HCT116 (cell line): ENCODE data around the gene ARHGEF25. TPM values are rescaled to one million over a fixed set of nuclear protein-coding genes. Genes with fewer than 3 reads are reported as not detected.

Experiments used
- ATAC-seq: fragments of 200-7000 bp; cut with Tn5 transposase; 2 replicates; pipeline ENCODE4 v1.9.1; 2020; ENCODE audit warnings: mild to moderate bottlenecking, moderate library complexity
- BruUV-seq: library from RNA; stranded (reverse); fragments of 400-500 nt; replicated peaks from 2 replicates; lab custom pipeline; 2021; lab: Mats Ljungman, UMichigan
- CTCF ChIA-PET: fragments of 300-600 bp; sonication (Branson Sonifier 250); formaldehyde crosslinking; loops from one replicate; lab custom pipeline; 2021; ENCODE audit warnings: antibody characterized with exemption; lab: Charles Lee
- POLR2A ChIA-PET: fragments of 300-600, 350-600 bp; sonication (Branson Sonifier 250); formaldehyde crosslinking; loops from one replicate; lab custom pipeline; 2021; ENCODE audit warnings: antibody characterized with exemption; lab: Charles Lee
- RAD21 ChIA-PET, 2 experiments: fragments of 300-600 bp; sonication (Branson Sonifier 250); formaldehyde crosslinking; loops; one replicate each; lab custom pipeline; 2023; ENCODE audit warnings: low total read pairs in 2 of 2; ENCODE audit not compliant: uncharacterized antibody in 2 of 2, unreplicated experiment in 2 of 2, low non-redundant PET in 1 of 2; lab: Charles Lee
- DNase-seq: peaks from one replicate; pipeline ENCODE4 v3.0.0-alpha.2; 2010; ENCODE audit warnings: low read depth, low spot score
- H2AFZ ChIP-seq: fragments of 200-600 bp; shearing (Covaris generic), sonication (generic); 2 replicates; pipeline ENCODE4 v1.6.1; 2017; ENCODE audit warnings: low read depth, mixed run types, mixed read lengths, antibody characterized with exemption, low read length; ENCODE audit not compliant: poor library complexity, severe bottlenecking
- H3K27ac ChIP-seq: 2 replicates; pipeline ENCODE4 v1.5.1; 2012; ENCODE audit warnings: low read depth, low read length
- H3K27me3 ChIP-seq: fragments of 200-600 bp; sonication (generic); 2 replicates; pipeline ENCODE4 v1.6.1; 2016; ENCODE audit warnings: mixed run types, low read length, mixed read lengths; ENCODE audit not compliant: insufficient read depth
- H3K36me3 ChIP-seq, 2 experiments: fragments of 200-500 bp in 1 of 2; fragments of 200-600 bp in 1 of 2; sonication (Bioruptor generic) in 1 of 2; sonication (generic) in 1 of 2; 2 replicates each; pipeline versions ENCODE4 v1.5.1 to v1.6.1; 2014 to 2016; ENCODE audit warnings: low read length in 2 of 2, inconsistent platforms in 1 of 2, mixed read lengths in 1 of 2, mixed run types in 1 of 2; ENCODE audit not compliant: insufficient read depth in 2 of 2, control insufficient read depth in 1 of 2
- H3K4me1 ChIP-seq, 2 experiments: fragments of 200-600 bp in 1 of 2; sonication (generic) in 1 of 2; 2 replicates each; pipeline versions ENCODE4 v1.5.1 to v1.6.1; 2012 to 2017; ENCODE audit warnings: low read length in 2 of 2, inconsistent platforms in 1 of 2, mild to moderate bottlenecking in 1 of 2, mixed read lengths in 1 of 2, mixed run types in 1 of 2, moderate library complexity in 1 of 2; ENCODE audit not compliant: insufficient read depth in 2 of 2, control insufficient read depth in 1 of 2
- H3K4me2 ChIP-seq: fragments of 200-600 bp; sonication (generic); 2 replicates; pipeline ENCODE4 v1.6.1; 2017; ENCODE audit warnings: mixed run types, low read length, mixed read lengths
- H3K4me3 ChIP-seq, 2 experiments: fragments of 200-600 bp in 1 of 2; sonication (generic) in 1 of 2; replicated peaks in 1 of 2; 2 replicates each; pipeline ENCODE4 v1.5.1; 2011 to 2016; ENCODE audit warnings: low read length in 2 of 2, control low read depth in 1 of 2, low read depth in 1 of 2, mild to moderate bottlenecking in 1 of 2, mixed read lengths in 1 of 2, mixed run types in 1 of 2
- H3K79me2 ChIP-seq: fragments of 200-600 bp; sonication (generic); 2 replicates; pipeline ENCODE4 v1.6.1; 2017; ENCODE audit warnings: mild to moderate bottlenecking, mixed run types, low read length, moderate library complexity, mixed read lengths; ENCODE audit not compliant: insufficient read depth
- H3K9ac ChIP-seq: fragments of 200-600 bp; sonication (generic); 2 replicates; pipeline ENCODE4 v1.6.1; 2016; ENCODE audit warnings: low read length, mixed read lengths
- H3K9me2 ChIP-seq: fragments of 200-600 bp; sonication (generic), shearing (Covaris generic); 2 replicates; pipeline ENCODE4 v1.6.1; 2017; ENCODE audit warnings: mixed run types, mild to moderate bottlenecking, moderate library complexity; ENCODE audit not compliant: insufficient read depth
- H3K9me3 ChIP-seq, 2 experiments: fragments of 200-500 bp in 1 of 2; fragments of 200-600 bp in 1 of 2; sonication (Bioruptor generic) in 1 of 2; sonication (generic) in 1 of 2; 2 replicates each; pipeline ENCODE4 v1.6.1; 2014 to 2017; ENCODE audit warnings: low read length in 2 of 2, mixed read lengths in 2 of 2, inconsistent platforms in 1 of 2, low read depth in 1 of 2, mild to moderate bottlenecking in 1 of 2, mixed run types in 1 of 2, moderate library complexity in 1 of 2; ENCODE audit not compliant: control insufficient read depth in 1 of 2, insufficient read depth in 1 of 2
- H4K20me1 ChIP-seq: fragments of 200-600 bp; sonication (generic), shearing (Covaris generic); 2 replicates; pipeline ENCODE4 v1.6.1; 2017; ENCODE audit warnings: mixed run types, mild to moderate bottlenecking, moderate library complexity; ENCODE audit not compliant: insufficient read depth
- ELF1 ChIP-seq: IDR thresholded peaks from 2 replicates; pipeline ENCODE4 v1.6.1; 2012; ENCODE audit warnings: low read depth, borderline replicate concordance
- POLR2A ChIP-seq: IDR thresholded peaks from 2 replicates; pipeline ENCODE4 v1.7.0; 2011; ENCODE audit warnings: borderline replicate concordance; ENCODE audit not compliant: insufficient read depth, insufficient read length; ENCODE audit errors: extremely low read depth
- POLR2AphosphoS5 ChIP-seq: IDR thresholded peaks from 2 replicates; pipeline ENCODE4 v1.6.1; 2011; ENCODE audit warnings: mild to moderate bottlenecking, low read depth, low read length, moderate library complexity
- TCF7L2 ChIP-seq: IDR thresholded peaks from 2 replicates; pipeline ENCODE4 v1.7.0; 2011; ENCODE audit warnings: borderline replicate concordance, inconsistent platforms; ENCODE audit not compliant: insufficient read depth, insufficient read length; ENCODE audit errors: extremely low read depth
- ZNF274 ChIP-seq: fragments of 200-500 bp; sonication (Bioruptor generic); IDR thresholded peaks from 2 replicates; pipeline ENCODE4 v1.6.1; 2014; ENCODE audit warnings: mild to moderate bottlenecking, low read depth, low read length, inconsistent platforms
- intact Hi-C: fragments of 100-400 bp; cut with micrococcal nuclease; formaldehyde crosslinking; loops from 2 replicates; pipeline ENCODE4 v1.10.0; 2022
- total RNA-seq: library from RNA; stranded (reverse); gene quantifications from one replicate; pipeline ENCODE4 v1.2.1, GENCODE V29; 2021; ENCODE audit not compliant: unreplicated experiment
- TF ChIP-seq, protein P1 (sequence below), 3 experiments: fragments of 200-600 bp in 1 of 3; sonication (generic) in 1 of 3; IDR thresholded peaks in 2 of 3; conservative IDR thresholded peaks in 1 of 3; 2 replicates each; pipeline ENCODE4 v1.5.1; 2012 to 2017; ENCODE audit warnings: low read depth in 2 of 3, low read length in 2 of 3, antibody characterized with exemption in 1 of 3, borderline replicate concordance in 1 of 3, control low read depth in 1 of 3, mild to moderate bottlenecking in 1 of 3, mixed read lengths in 1 of 3, mixed run types in 1 of 3, moderate library complexity in 1 of 3; ENCODE audit not compliant: insufficient read depth in 1 of 3

Gene ARHGEF25
- total RNA-seq, 1 experiment from 2014 or later: 3.6 TPM

DNA sequence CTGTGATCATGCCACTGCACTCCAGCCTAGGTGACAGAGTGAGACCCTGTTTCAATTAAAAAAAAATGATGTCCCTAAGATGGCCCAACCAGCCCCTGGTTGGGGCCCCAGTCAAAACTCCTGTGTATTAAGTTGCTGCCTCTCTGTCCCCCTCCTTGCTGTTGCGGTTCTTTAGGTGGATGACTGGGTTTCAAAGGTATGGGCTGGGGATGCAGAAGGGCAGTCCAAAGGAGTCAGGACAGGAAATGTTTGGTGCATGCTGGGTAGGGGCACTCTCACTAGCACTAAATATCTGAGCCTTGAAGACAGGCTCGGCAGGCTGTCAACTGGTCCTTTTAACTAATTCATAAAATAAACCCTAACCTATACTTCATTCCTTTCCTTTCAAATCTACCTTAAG lies 32.2 kb upstream of the ARHGEF25 start:
- H2AFZ ChIP-seq: no peak overlapping the region
- H3K79me2 ChIP-seq: no peaks in the 10 kb centered on the region
- no peak overlapping the region for H3K27ac ChIP-seq
- H3K9me3 ChIP-seq: no peaks in the 10 kb centered on the region
- intact Hi-C loops: no loop called here
- no peaks in the 10 kb centered on the region for H3K9me2 ChIP-seq
- no peak overlapping the region for H3K9ac ChIP-seq
- CTCF ChIA-PET: no interaction called here
- peaks cover 0 to 8% of the 10 kb centered on the region in 2 experiments; a peak in 3 of 4 replicates for H3K36me3 ChIP-seq
- TF ChIP-seq TCF7L2 (no peak), ELF1 (no peak), ZNF274 (no peak), POLR2A (no peak)
- TF ChIP-seq, all 23 proteins: peak for 0
- no peak for ATAC-seq
- Histone ChIP-seq H3K4me1 (no peaks in the 10 kb centered on the region), H3K4me3 (no peak overlapping the region), H4K20me1 (no peaks in the 10 kb centered on the region), H3K4me2 (no peak overlapping the region), H3K27me3 (no peaks in the 10 kb centered on the region)
- RAD21 ChIA-PET: no interaction called here
- no TSS peak for BruUV-seq
- POLR2A ChIA-PET: no interaction called here
- DNase-seq: no peak

- ChIA-PET RAD21 (interaction anchor here in 1 of 2 experiments (0.6 kb wide), 1 partner anchor 165 kb away, joined by 3 read pairs; the partner anchor contains the start of gene TSPAN31), CTCF (no interaction called here), POLR2A (no interaction called here)
- H3K27me3 ChIP-seq: no peaks in the 10 kb centered on the region
- no peak overlapping the region for H3K4me2 ChIP-seq
- H4K20me1 ChIP-seq: no peaks in the 10 kb centered on the region
- H3K4me1 ChIP-seq: no peaks in the 10 kb centered on the region
- intact Hi-C loops: loop anchor here (5.0 kb wide), 1 partner anchor 112 kb away; the partner anchor contains the start of gene OS9
- no TSS peak for BruUV-seq
- TF ChIP-seq, protein P1, sequence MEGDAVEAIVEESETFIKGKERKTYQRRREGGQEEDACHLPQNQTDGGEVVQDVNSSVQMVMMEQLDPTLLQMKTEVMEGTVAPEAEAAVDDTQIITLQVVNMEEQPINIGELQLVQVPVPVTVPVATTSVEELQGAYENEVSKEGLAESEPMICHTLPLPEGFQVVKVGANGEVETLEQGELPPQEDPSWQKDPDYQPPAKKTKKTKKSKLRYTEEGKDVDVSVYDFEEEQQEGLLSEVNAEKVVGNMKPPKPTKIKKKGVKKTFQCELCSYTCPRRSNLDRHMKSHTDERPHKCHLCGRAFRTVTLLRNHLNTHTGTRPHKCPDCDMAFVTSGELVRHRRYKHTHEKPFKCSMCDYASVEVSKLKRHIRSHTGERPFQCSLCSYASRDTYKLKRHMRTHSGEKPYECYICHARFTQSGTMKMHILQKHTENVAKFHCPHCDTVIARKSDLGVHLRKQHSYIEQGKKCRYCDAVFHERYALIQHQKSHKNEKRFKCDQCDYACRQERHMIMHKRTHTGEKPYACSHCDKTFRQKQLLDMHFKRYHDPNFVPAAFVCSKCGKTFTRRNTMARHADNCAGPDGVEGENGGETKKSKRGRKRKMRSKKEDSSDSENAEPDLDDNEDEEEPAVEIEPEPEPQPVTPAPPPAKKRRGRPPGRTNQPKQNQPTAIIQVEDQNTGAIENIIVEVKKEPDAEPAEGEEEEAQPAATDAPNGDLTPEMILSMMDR (IDR thresholded peaks at IDR 0.05 in 2 of 3, conservative IDR thresholded peaks at IDR 0.05 in 1 of 3; ENCODE audit: borderline replicate concordance in 1 of 3, insufficient read depth in 1 of 3, low read depth in 2 of 3, low read length in 2 of 3): no peak
- no peak for TF ChIP-seq POLR2AphosphoS5
- no peak for TF ChIP-seq POLR2A
- H3K79me2 ChIP-seq: no peaks in the 10 kb centered on the region
- H3K27ac ChIP-seq: no peak overlapping the region
- no peaks in the 10 kb centered on the region for H3K9me2 ChIP-seq
- no peak overlapping the region for H3K9ac ChIP-seq
- no peak overlapping the region for H2AFZ ChIP-seq
- DNase-seq (no peak), ATAC-seq (no peak)
- no peak overlapping the region for H3K4me3 ChIP-seq
- peaks cover 0 to 8% of the 10 kb centered on the region in 2 experiments; a peak in 3 of 4 replicates for H3K36me3 ChIP-seq
- no peaks in the 10 kb centered on the region for H3K9me3 ChIP-seq
Measured at GRCh38 chr12:57579677-57580465, 31.4 kb upstream of the ARHGEF25 start.
